Measurements from ENCODE around the gene HDAC4.

The HDAC4 gene

GRCh38 chr2:239212121-239212928 lies 188.5 kb downstream of the HDAC4 start:
- no peak for DNase-seq

- no peak for DNase-seq
Measured at GRCh38 chr2:239211396-239212094, 189.3 kb downstream of the HDAC4 start.

- no peak for DNase-seq
Measured at GRCh38 chr2:239209783-239210182, 191.0 kb downstream of the HDAC4 start.

- DNase-seq = no peak
Measured at GRCh38 chr2:239208465-239209180, 192.2 kb downstream of the HDAC4 start.

- DNase-seq = no peak
Measured at GRCh38 chr2:239206851-239207250, 194.0 kb downstream of the HDAC4 start.

GRCh38 chr2:239206042-239206441 lies 194.8 kb downstream of the HDAC4 start:
- DNase-seq = no peak

GRCh38 chr2:239204876-239205468 lies 195.8 kb downstream of the HDAC4 start:
- no peak for DNase-seq

GRCh38 chr2:239204136-239204875 lies 196.5 kb downstream of the HDAC4 start:
- no peak for DNase-seq

GRCh38 chr2:239203443-239204135 lies 197.2 kb downstream of the HDAC4 start:
- no peak for DNase-seq

GRCh38 chr2:239202836-239203235 lies 198.0 kb downstream of the HDAC4 start:
- no peak for DNase-seq

GRCh38 chr2:239202343-239202742 lies 198.5 kb downstream of the HDAC4 start:
- no peak for DNase-seq

- DNase-seq = no peak
Measured at GRCh38 chr2:239201884-239202283, 198.9 kb downstream of the HDAC4 start.

GRCh38 chr2:239201531-239201876 lies 199.3 kb downstream of the HDAC4 start:
- no peak for DNase-seq

GRCh38 chr2:239200646-239201530 lies 199.9 kb downstream of the HDAC4 start:
- no peak for DNase-seq

GRCh38 chr2:239199041-239199768 lies 201.6 kb downstream of the HDAC4 start:
- DNase-seq = no peak

GRCh38 chr2:239198221-239198620 lies 202.6 kb downstream of the HDAC4 start:
- DNase-seq = no peak

GRCh38 chr2:239197146-239197545 lies 203.7 kb downstream of the HDAC4 start:
- DNase-seq = no peak

GRCh38 chr2:239196474-239197021 lies 204.3 kb downstream of the HDAC4 start:
- no peak for DNase-seq

GRCh38 chr2:239195992-239196391 lies 204.8 kb downstream of the HDAC4 start:
- DNase-seq = no peak

GRCh38 chr2:239195318-239195871 lies 205.4 kb downstream of the HDAC4 start:
- DNase-seq = no peak
